ENCODE measurements around the gene ZNF552.
A peak's percentile ranks its signal among the peaks of the same experiment; 100 is the strongest.
"Not testable (repeated sequence)": the region's sequence is repeated elsewhere in the genome, so short reads cannot be mapped to it uniquely, and the experiment has no call there.

The ZNF552 gene

GRCh38 chr19:57814505-57815246 lies at the start of gene ZNF552:
Gene ZNF552, minus strand, starts transcription at chr19:57814913. Its CDS starts 170 bp downstream, at chr19:57814743.
- peak; percentile 91 for DNase-seq

GRCh38 chr19:57862351-57862750 lies 47.6 kb upstream of the ZNF552 start:
- DNase-seq = not testable (repeated sequence)

GRCh38 chr19:57854117-57854516 lies 39.4 kb upstream of the ZNF552 start:
- not testable (repeated sequence) for DNase-seq

GRCh38 chr19:57851812-57852603 lies 37.3 kb upstream of the ZNF552 start:
- not testable (repeated sequence) for DNase-seq

- peak; percentile 53 for DNase-seq
Observed at GRCh38 chr19:57850553-57851017, 35.9 kb upstream of the ZNF552 start.

GRCh38 chr19:57849666-57850473 lies 35.2 kb upstream of the ZNF552 start, which contains the start of gene ZNF587:
Gene ZNF587, plus strand, starts transcription at chr19:57849859. Its CDS starts 180 bp downstream, at chr19:57850039.
- DNase-seq = peak; percentile 85

- not testable (repeated sequence) for DNase-seq
Observed at GRCh38 chr19:57849162-57849665, 34.5 kb upstream of the ZNF552 start.

- not testable (repeated sequence) for DNase-seq
Observed at GRCh38 chr19:57847164-57847563, 32.5 kb upstream of the ZNF552 start.

GRCh38 chr19:57841122-57841763 lies 26.5 kb upstream of the ZNF552 start:
- no peak for DNase-seq

GRCh38 chr19:57838622-57839191 lies 24.0 kb upstream of the ZNF552 start:
- not testable (repeated sequence) for DNase-seq

GRCh38 chr19:57836991-57837390 lies 22.3 kb upstream of the ZNF552 start:
- DNase-seq = not testable (repeated sequence)

- peak; percentile 83 for DNase-seq
Observed at GRCh38 chr19:57830071-57830602, 15.4 kb upstream of the ZNF552 start, which contains the start of gene ZNF587B. Gene ZNF587B, plus strand, starts transcription at chr19:57830299. Its CDS starts 230 bp downstream, at chr19:57830529.

GRCh38 chr19:57829316-57829715 lies 14.6 kb upstream of the ZNF552 start:
- DNase-seq = no peak

- no peak for DNase-seq
Observed at GRCh38 chr19:57825511-57825910, 10.8 kb upstream of the ZNF552 start.

- not testable (repeated sequence) for DNase-seq
Observed at GRCh38 chr19:57823608-57824007, 8.9 kb upstream of the ZNF552 start.

- DNase-seq = not testable (repeated sequence)
Observed at GRCh38 chr19:57823155-57823554, 8.4 kb upstream of the ZNF552 start.

GRCh38 chr19:57821501-57821900 lies 6.8 kb upstream of the ZNF552 start:
- not testable (repeated sequence) for DNase-seq

GRCh38 chr19:57821095-57821494 lies 6.4 kb upstream of the ZNF552 start:
- DNase-seq = not testable (repeated sequence)

GRCh38 chr19:57820599-57820998 lies 5.9 kb upstream of the ZNF552 start:
- no peak for DNase-seq

- peak; percentile 93 for DNase-seq
Observed at GRCh38 chr19:57819475-57820148, 4.9 kb upstream of the ZNF552 start.

- no peak for DNase-seq
Observed at GRCh38 chr19:57818378-57818777, 3.7 kb upstream of the ZNF552 start.
